PC-9 (cell line): ENCODE data around the gene NCK2. TPM values are rescaled to one million over a fixed set of nuclear protein-coding genes. Genes with fewer than 3 reads are reported as not detected.

ENCODE experiments used
- BruUV-seq: library from RNA; stranded (reverse); fragments of 400-500 nt; replicated peaks from 2 replicates; lab custom pipeline; 2021; lab: Mats Ljungman, UMichigan
- CTCF ChIA-PET: fragments of 300-600 bp; sonication (Branson Sonifier 250); formaldehyde crosslinking; loops from one replicate; lab custom pipeline; 2022; ENCODE audit warnings: antibody characterized with exemption; lab: Charles Lee
- POLR2A ChIA-PET: fragments of 300-600 bp; sonication (Branson Sonifier 250); formaldehyde crosslinking; loops from one replicate; lab custom pipeline; 2022; ENCODE audit warnings: antibody characterized with exemption; ENCODE audit not compliant: unreplicated experiment; lab: Charles Lee
- DNase-seq, 2 experiments: peaks; one replicate each; pipeline versions ENCODE4 v3.0.0 to v3.0.0-alpha.2; 2015 to 2022; ENCODE audit warnings: mixed read lengths in 1 of 2
- H2AFZ ChIP-seq: fragments of 200-600 bp; sonication (generic); 2 replicates; pipeline ENCODE4 v1.8.1; 2017; ENCODE audit warnings: antibody characterized with exemption
- H3F3A ChIP-seq: fragments of 200-600 bp; sonication (generic); 2 replicates; pipeline ENCODE4 v1.8.1; 2017; ENCODE audit warnings: antibody characterized with exemption, mild to moderate bottlenecking, low read depth; ENCODE audit not compliant: insufficient read depth
- H3K27ac ChIP-seq: fragments of 200-600 bp; sonication (generic); 2 replicates; pipeline ENCODE4 v1.6.1; 2016; ENCODE audit warnings: mixed run types
- H3K27me3 ChIP-seq: fragments of 200-600 bp; sonication (generic); 2 replicates; pipeline ENCODE4 v1.6.1; 2016; ENCODE audit warnings: low read depth, mixed run types; ENCODE audit not compliant: insufficient read depth
- H3K36me3 ChIP-seq: fragments of 200-600 bp; sonication (generic); 2 replicates; pipeline ENCODE4 v1.6.1; 2016; ENCODE audit warnings: low read depth, mixed run types
- H3K4me1 ChIP-seq: fragments of 200-600 bp; sonication (generic); replicated peaks from 2 replicates; pipeline ENCODE4 v1.6.1; 2016; ENCODE audit warnings: mixed run types; ENCODE audit not compliant: insufficient read depth
- H3K4me2 ChIP-seq: fragments of 200-600 bp; sonication (generic); 2 replicates; pipeline ENCODE4 v1.6.1; 2017; ENCODE audit warnings: mixed run types
- H3K4me3 ChIP-seq: fragments of 200-600 bp; sonication (generic); 2 replicates; pipeline ENCODE4 v1.6.1; 2016; ENCODE audit warnings: mixed run types
- H3K79me2 ChIP-seq: fragments of 200-600 bp; sonication (generic); 2 replicates; pipeline ENCODE4 v1.6.1; 2017; ENCODE audit warnings: low read depth, mixed run types
- H3K9me2 ChIP-seq: fragments of 200-600 bp; sonication (generic); 2 replicates; pipeline ENCODE4 v1.8.1; 2017; ENCODE audit warnings: mild to moderate bottlenecking; ENCODE audit not compliant: insufficient read depth
- H3K9me3 ChIP-seq: fragments of 200-600 bp; sonication (generic); 2 replicates; pipeline ENCODE4 v1.8.1; 2016; ENCODE audit warnings: low read depth; ENCODE audit not compliant: insufficient read depth
- H4K20me1 ChIP-seq: fragments of 200-600 bp; sonication (generic); 2 replicates; pipeline ENCODE4 v1.8.1; 2017; ENCODE audit not compliant: insufficient read depth
- CTCF ChIP-seq: fragments of 200-600 bp; sonication (generic); conservative IDR thresholded peaks from 2 replicates; pipeline ENCODE4 v1.6.1; 2017; ENCODE audit warnings: mixed run types, antibody characterized with exemption, mild to moderate bottlenecking, moderate library complexity
- EZH2 ChIP-seq: fragments of 200-600 bp; sonication (generic); IDR thresholded peaks from 2 replicates; pipeline ENCODE4 v1.8.0; 2017; ENCODE audit warnings: antibody characterized with exemption, low read depth
- intact Hi-C: fragments of 100-400 bp; cut with micrococcal nuclease; formaldehyde crosslinking; loops from one replicate; pipeline ENCODE4 v1.10.0; 2022; ENCODE audit not compliant: unreplicated experiment
- total RNA-seq: library from RNA; stranded (reverse); gene quantifications from 2 replicates; pipeline ENCODE4 v1.2.3, GENCODE V29; 2021

NCK2 gene
- total RNA-seq, 1 experiment from 2014 or later, result 26.0 TPM

DNA sequence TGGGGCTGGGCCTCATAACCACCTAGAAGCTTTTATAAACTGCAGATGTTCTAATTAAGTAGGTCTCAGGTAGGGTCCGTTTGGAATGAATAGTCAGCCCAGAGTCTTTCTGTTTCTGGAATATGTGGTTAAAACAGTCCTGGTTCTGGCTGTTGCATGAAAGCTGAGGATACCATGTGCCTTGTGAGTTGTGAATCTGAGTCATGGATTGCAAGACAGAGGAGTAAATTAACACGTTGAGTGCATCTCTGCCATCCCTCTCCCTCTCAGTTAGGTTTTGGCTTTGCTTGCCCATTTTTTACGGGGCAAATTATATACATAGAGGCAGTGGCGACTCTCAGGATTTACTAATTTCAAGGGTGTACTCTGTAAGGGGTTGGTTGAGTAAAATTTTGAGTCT is 59.1 kb downstream of the NCK2 start:
- no peaks in the 10 kb centered on the region for H3F3A ChIP-seq
- TF ChIP-seq CTCF, result no peak
- TF ChIP-seq EZH2, result no peak
- no peak overlapping the region for H3K4me2 ChIP-seq
- ChIA-PET POLR2A (no interaction called here), CTCF (no interaction called here)
- no peak overlapping the region for H3K27ac ChIP-seq
- no peaks in the 10 kb centered on the region for H3K4me1 ChIP-seq
- no peaks in the 10 kb centered on the region for H3K9me3 ChIP-seq
- no peaks in the 10 kb centered on the region for H3K36me3 ChIP-seq
- H2AFZ ChIP-seq, result no peak overlapping the region
- no peaks in the 10 kb centered on the region for H3K27me3 ChIP-seq
- DNase-seq, result no peak
- H3K9me2 ChIP-seq, result no peaks in the 10 kb centered on the region
- H4K20me1 ChIP-seq, result 0 out of 2 replicates have a peak, but pooled peaks cover 5% of the 10 kb centered on the region
- intact Hi-C loops, result no loop called here
- no peak overlapping the region for H3K4me3 ChIP-seq
- no TSS peak for BruUV-seq
- no peaks in the 10 kb centered on the region for H3K79me2 ChIP-seq

GRCh38 chr2:105804266-105804665 is 59.6 kb downstream of the NCK2 start:
- H2AFZ ChIP-seq, result no peak overlapping the region
- DNase-seq, result no peak
- no peaks in the 10 kb centered on the region for H3K79me2 ChIP-seq
- no peaks in the 10 kb centered on the region for H3K36me3 ChIP-seq
- no TSS peak for BruUV-seq
- H4K20me1 ChIP-seq, result 0 out of 2 replicates have a peak, but pooled peaks cover 5% of the 10 kb centered on the region
- no peak overlapping the region for H3K27ac ChIP-seq
- TF ChIP-seq EZH2 (no peak), CTCF (no peak)
- no peaks in the 10 kb centered on the region for H3K4me1 ChIP-seq
- ChIA-PET POLR2A (no interaction called here), CTCF (no interaction called here)
- H3K4me2 ChIP-seq, result no peak overlapping the region
- H3F3A ChIP-seq, result no peaks in the 10 kb centered on the region
- intact Hi-C loops, result no loop called here
- H3K27me3 ChIP-seq, result no peaks in the 10 kb centered on the region
- no peaks in the 10 kb centered on the region for H3K9me3 ChIP-seq
- H3K9me2 ChIP-seq, result no peaks in the 10 kb centered on the region
- H3K4me3 ChIP-seq, result no peak overlapping the region

GRCh38 chr2:105806996-105807395 is 62.3 kb downstream of the NCK2 start:
- DNase-seq, result no peak
- no TSS peak for BruUV-seq
- ChIA-PET CTCF (no interaction called here), POLR2A (no interaction called here)
- no peak overlapping the region for H3K27ac ChIP-seq
- TF ChIP-seq CTCF (no peak), EZH2 (no peak)
- no peaks in the 10 kb centered on the region for H3F3A ChIP-seq
- no peak overlapping the region for H3K4me3 ChIP-seq
- no peaks in the 10 kb centered on the region for H3K36me3 ChIP-seq
- H3K79me2 ChIP-seq, result no peaks in the 10 kb centered on the region
- H3K4me1 ChIP-seq, result no peaks in the 10 kb centered on the region
- H4K20me1 ChIP-seq, result 0 out of 2 replicates have a peak, but pooled peaks cover 5% of the 10 kb centered on the region
- no peaks in the 10 kb centered on the region for H3K27me3 ChIP-seq
- H2AFZ ChIP-seq, result no peak overlapping the region
- no peaks in the 10 kb centered on the region for H3K9me2 ChIP-seq
- H3K4me2 ChIP-seq, result no peak overlapping the region
- intact Hi-C loops, result no loop called here
- no peaks in the 10 kb centered on the region for H3K9me3 ChIP-seq
